ENCODE results near the gene FAM25G. TPM values are rescaled to one million over a fixed set of nuclear protein-coding genes. Genes with fewer than 3 reads are reported as not detected.

Gene FAM25G
- total RNA-seq, result not detected in 2 replicates

GRCh38 chr10:47491600-47491999, at the start of gene FAM25G:
Gene FAM25G, minus strand, starts transcription at chr10:47491700. Its CDS starts 26 bp downstream, at chr10:47491674.

GRCh38 chr10:47523475-47523874, 32.0 kb upstream of the FAM25G start, which contains the start of gene AGAP9:
Gene AGAP9, minus strand, starts transcription at chr10:47523638. Its CDS starts 112 bp downstream, at chr10:47523526.

GRCh38 chr10:47483923-47484322, 7.6 kb downstream of the FAM25G start, which contains the start of gene ANXA8:
Gene ANXA8, minus strand, starts transcription at chr10:47484115. Its CDS starts 182 bp downstream, at chr10:47483933.

Other genes with a start within 250 kb of the FAM25G start
- gene GDF10, start 191.5 kb downstream of the FAM25G start, total RNA-seq, result not detected in 2 replicates
- gene GDF2, start 169.2 kb downstream of the FAM25G start, total RNA-seq, result not detected in 2 replicates
- not detected in 2 replicates for gene RBP3, start 143.3 kb downstream of the FAM25G start, total RNA-seq
- 0.18 TPM in 1 of 2 replicates, not detected in the other for gene ZNF488, start 107.4 kb downstream of the FAM25G start, total RNA-seq
- 0.16 and 0.54 TPM in 2 replicates for gene ANXA8, start 7.6 kb downstream of the FAM25G start, total RNA-seq
- 0.32 and 0.90 TPM in 2 replicates for gene AGAP9, start 31.9 kb upstream of the FAM25G start, total RNA-seq